Measurements from ENCODE around the gene SENP3.

The SENP3 gene

DNA sequence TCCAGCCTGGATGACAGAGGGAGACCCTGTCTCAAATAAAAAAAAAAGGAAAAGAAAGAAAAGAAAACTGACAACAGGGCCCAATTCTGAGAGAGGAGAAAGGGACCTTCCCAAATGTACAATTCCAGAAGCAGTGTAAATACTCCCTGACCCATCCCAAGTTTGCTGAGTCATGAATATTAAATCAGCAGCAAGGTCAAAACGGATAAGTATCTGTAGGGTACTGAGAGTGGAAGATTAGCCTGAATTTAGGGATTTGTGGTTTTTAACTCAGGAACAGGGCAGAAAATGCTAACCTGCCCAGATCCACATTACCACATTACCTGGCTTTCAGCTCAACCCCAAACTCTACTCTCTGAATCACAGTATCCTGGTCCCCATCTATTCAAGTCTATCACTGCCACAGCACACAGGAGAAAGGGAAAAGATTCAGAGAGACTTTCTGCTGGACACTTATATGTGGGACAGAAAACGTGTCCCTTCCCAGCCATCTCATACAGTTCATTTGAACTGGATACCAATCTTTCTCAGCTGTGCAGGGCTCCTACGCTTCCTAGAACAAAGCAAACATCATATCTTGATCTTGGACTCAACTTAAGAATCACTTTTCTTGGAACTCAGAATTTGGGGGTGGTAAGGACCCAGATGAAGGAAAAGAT, 50.0 kb downstream of the SENP3 start:
- no peak for TF ChIP-seq CTCF (IDR thresholded peaks at IDR 0.05; ENCODE audit: low read depth, low read length, missing control alignments)
- Histone ChIP-seq H3K27me3 (replicated peaks) (no peaks in the 10 kb centered on the region), H3K27ac (peak overlapping the region; percentile 7), H3K4me3 (ENCODE audit: low read depth, low read length) (no peak overlapping the region), H3K36me3 (replicated peaks) (peaks cover 3% of the 10 kb centered on the region)
- DNase-seq = no peak
- in situ Hi-C loops (cut with HindIII; ENCODE audit: low pct_ligation_motif_present, low sequenced_read_pairs) = no loop called here

- TF ChIP-seq CTCF (IDR thresholded peaks at IDR 0.05; ENCODE audit: low read depth, low read length, missing control alignments) = no peak
- peaks cover 3% of the 10 kb centered on the region for H3K36me3 ChIP-seq (replicated peaks)
- no peak for DNase-seq
- H3K27me3 ChIP-seq (replicated peaks) = no peaks in the 10 kb centered on the region
- no peak overlapping the region for H3K4me3 ChIP-seq (ENCODE audit: low read depth, low read length)
- peak overlapping the region; percentile 7 for H3K27ac ChIP-seq
- in situ Hi-C loops (cut with HindIII; ENCODE audit: low pct_ligation_motif_present, low sequenced_read_pairs) = no loop called here
Measured at GRCh38 chr17:7612294-7612640, 50.5 kb downstream of the SENP3 start.

DNA sequence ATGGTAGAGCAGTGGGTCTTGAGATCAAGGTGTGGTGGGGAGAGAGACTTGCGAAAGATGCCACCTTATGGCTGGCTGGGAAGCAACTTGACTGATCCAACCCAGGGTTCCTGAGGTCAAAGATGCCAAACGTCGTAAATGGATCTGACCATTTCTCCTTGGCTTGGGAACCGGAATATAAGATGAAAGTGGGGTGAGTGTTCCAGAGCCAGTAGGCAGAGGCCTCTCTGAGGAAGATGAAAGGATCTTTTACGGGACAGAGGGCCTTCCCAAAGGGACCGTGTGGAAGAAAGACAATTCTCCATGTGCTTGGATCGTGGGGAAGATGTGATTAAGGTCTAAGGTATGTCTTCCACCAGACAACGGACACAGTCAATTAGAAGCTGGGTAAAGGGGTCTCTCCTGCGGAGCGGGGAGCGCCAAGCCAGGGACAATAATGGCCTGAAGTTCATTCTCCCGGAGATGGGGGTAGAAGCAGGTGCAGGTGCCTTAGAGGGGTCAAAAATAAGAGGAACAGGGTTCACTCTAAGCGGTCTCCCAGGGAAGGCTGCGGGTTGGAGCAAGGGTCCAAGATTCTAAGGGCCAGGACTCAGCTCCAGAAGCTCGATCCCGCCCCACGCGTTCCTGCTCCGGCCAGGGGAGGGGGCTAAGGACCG, 52.2 kb downstream of the SENP3 start:
- Histone ChIP-seq H3K27ac (peak overlapping the region; percentile 72), H3K4me3 (ENCODE audit: low read depth, low read length) (peak overlapping the region; percentile 87), H3K27me3 (replicated peaks) (no peaks in the 10 kb centered on the region), H3K36me3 (replicated peaks) (peaks cover 3% of the 10 kb centered on the region)
- peak; percentile 13 for TF ChIP-seq CTCF (IDR thresholded peaks at IDR 0.05; ENCODE audit: low read depth, low read length, missing control alignments)
- DNase-seq = peak; percentile 16
- in situ Hi-C loops (cut with HindIII; ENCODE audit: low pct_ligation_motif_present, low sequenced_read_pairs) = no loop called here

DNA sequence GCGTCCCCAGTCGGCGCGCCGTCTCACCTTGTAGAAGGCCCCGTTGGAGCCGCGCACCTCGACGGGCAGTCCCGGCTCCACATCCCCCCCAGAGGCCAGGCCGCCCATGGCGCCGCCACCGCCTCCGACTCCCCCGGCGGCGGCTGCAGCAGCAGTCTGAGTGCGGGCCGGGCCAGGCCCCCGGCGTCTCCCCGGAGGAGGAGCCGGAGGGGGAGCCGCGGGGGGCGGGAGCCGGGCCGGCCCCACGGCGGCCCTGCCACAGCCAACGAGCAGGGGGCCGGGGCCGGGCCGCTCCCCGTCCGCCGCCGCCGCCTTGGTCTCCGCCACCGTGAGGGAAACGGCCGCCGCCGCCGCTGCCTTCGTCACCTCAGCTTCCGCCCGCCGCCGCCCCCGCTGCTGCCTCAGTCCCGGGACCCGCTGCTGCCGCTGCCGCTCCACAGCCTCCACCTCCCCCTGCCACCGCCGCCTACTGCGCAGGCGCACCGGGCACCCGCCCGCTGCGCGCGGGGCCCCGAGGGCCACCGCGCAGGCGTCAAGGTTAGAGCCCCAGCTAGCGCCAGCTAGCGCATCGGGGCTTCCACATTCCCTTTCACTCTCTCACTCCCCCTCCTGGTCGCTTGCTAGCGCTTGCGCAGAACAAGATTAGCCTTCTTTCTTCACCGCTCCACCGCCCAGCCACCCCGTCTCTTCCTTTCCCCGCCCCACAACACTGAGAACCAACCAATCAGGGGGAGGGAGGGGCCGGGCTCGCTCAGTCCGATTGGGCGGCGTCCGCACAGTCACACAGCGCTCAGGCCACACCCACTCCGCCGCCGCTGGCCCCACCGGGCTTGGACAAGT, 52.9 kb downstream of the SENP3 start, which contains the start of gene FXR2:
Gene FXR2 (minus strand): TSS at position 473 of the 840 bp plus-strand sequence. CDS start 365 bp downstream, at position 108.
- in situ Hi-C loops (cut with HindIII; ENCODE audit: low pct_ligation_motif_present, low sequenced_read_pairs) = no loop called here
- Histone ChIP-seq H3K27me3 (replicated peaks) (no peaks in the 10 kb centered on the region), H3K27ac (peak within 1 kb of the TSS; percentile 72)

DNA sequence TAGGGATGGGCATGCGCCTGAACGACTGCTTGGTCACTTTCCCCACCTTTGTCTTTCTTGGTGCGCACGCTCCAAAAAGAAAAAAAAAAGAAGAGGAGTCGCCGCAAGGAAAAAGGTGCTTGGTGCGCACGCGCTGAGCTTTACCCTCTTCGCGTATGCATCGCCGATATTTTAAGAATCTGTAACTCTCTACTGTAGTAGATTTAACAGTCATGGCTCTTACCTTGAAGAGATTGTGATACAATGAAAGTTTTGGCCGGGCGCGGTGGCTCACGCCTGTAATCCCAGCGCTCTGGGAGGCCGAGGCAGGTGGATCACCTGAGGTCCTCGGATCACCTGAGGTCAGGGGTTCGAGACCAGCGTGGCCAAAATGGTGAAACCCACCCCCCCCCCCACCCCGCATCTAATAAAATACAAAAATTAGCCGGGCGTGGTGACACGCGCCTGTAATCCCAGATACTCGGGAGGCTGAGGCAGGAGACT, 53.6 kb downstream of the SENP3 start:
- in situ Hi-C loops (cut with HindIII; ENCODE audit: low pct_ligation_motif_present, low sequenced_read_pairs) = no loop called here
- no peak for TF ChIP-seq CTCF (IDR thresholded peaks at IDR 0.05; ENCODE audit: low read depth, low read length, missing control alignments)
- Histone ChIP-seq H3K27me3 (replicated peaks) (no peaks in the 10 kb centered on the region), H3K4me3 (ENCODE audit: low read depth, low read length) (peak overlapping the region; percentile 53), H3K36me3 (replicated peaks) (peaks cover 3% of the 10 kb centered on the region), H3K27ac (no peak overlapping the region)
- DNase-seq = no peak

More for the DNA sequence above, 52.9 kb downstream of the SENP3 start, which contains the start of gene FXR2:
- TF ChIP-seq CTCF (IDR thresholded peaks at IDR 0.05; ENCODE audit: low read depth, low read length, missing control alignments) = peak; percentile 77
- H3K4me3 ChIP-seq (ENCODE audit: low read depth, low read length) = peak within 1 kb of the TSS; percentile 87
- peak; percentile 100 for DNase-seq
- peaks cover 3% of the 10 kb centered on the region for H3K36me3 ChIP-seq (replicated peaks)

All from brain microvascular endothelial cell (primary cell).